Germinal center (tissue), 1 donor: ENCODE results near the gene CTRB1.
"Not testable (repeated sequence)": the region's sequence is repeated elsewhere in the genome, so short reads cannot be mapped to it uniquely, and the experiment has no call there.

Source experiments
- DNase-seq: peaks from one replicate; pipeline ENCODE4 v3.0.0; 2012; ENCODE audit warnings: mixed read lengths, low spot score

The CTRB1 gene

GRCh38 chr16:75271441-75272096, 52.8 kb downstream of the CTRB1 start:
- DNase-seq = no peak

- no peak for DNase-seq
Measured at GRCh38 chr16:75272097-75272551, 53.3 kb downstream of the CTRB1 start.

GRCh38 chr16:75272629-75273028, 53.8 kb downstream of the CTRB1 start:
- DNase-seq = not testable (repeated sequence)

- no peak for DNase-seq
Measured at GRCh38 chr16:75273054-75273925, 54.5 kb downstream of the CTRB1 start.
